SW480 (cell line): Measurements from ENCODE around the gene SMARCC1.
"Not testable (repeated sequence)": the region's sequence is repeated elsewhere in the genome, so short reads cannot be mapped to it uniquely, and the experiment has no call there.

ENCODE experiments used
- DNase-seq: peaks from one replicate; pipeline ENCODE4 v3.0.0-alpha.2; 2016; ENCODE audit warnings: low spot score

Gene SMARCC1

GRCh38 chr3:47781685-47782445 lies at the start of gene SMARCC1:
Gene SMARCC1 (minus strand): TSS chr3:47781893. CDS start chr3:47781797, 96 bp downstream.
- peak; percentile 96 for DNase-seq

GRCh38 chr3:47829482-47829881 lies 47.8 kb upstream of the SMARCC1 start:
- DNase-seq, result not testable (repeated sequence)

- no peak for DNase-seq
These were observed 43.9 kb upstream of the SMARCC1 start for GRCh38 chr3:47825590-47825989.

GRCh38 chr3:47824541-47825473 lies 43.1 kb upstream of the SMARCC1 start:
- DNase-seq, result peak; percentile 83

- no peak for DNase-seq
These were observed 35.9 kb upstream of the SMARCC1 start for GRCh38 chr3:47817609-47818008.

GRCh38 chr3:47813551-47814177 lies 32.0 kb upstream of the SMARCC1 start:
- no peak for DNase-seq

- no peak for DNase-seq
These were observed 22.9 kb upstream of the SMARCC1 start for GRCh38 chr3:47804577-47804976.

GRCh38 chr3:47803480-47804025 lies 21.9 kb upstream of the SMARCC1 start:
- DNase-seq, result no peak

GRCh38 chr3:47802734-47803479 lies 21.2 kb upstream of the SMARCC1 start, which contains the start of gene DHX30:
Gene DHX30 (plus strand): TSS chr3:47803138. CDS start chr3:47810684, 7,546 bp downstream.
- peak; percentile 83 for DNase-seq

- DNase-seq, result peak; percentile 20
These were observed 18.0 kb upstream of the SMARCC1 start for GRCh38 chr3:47799733-47800132.

GRCh38 chr3:47794544-47794943 lies 12.9 kb upstream of the SMARCC1 start:
- no peak for DNase-seq

- DNase-seq, result no peak
These were observed 11.0 kb upstream of the SMARCC1 start for GRCh38 chr3:47792699-47793098.

- no peak for DNase-seq
These were observed 9.6 kb upstream of the SMARCC1 start for GRCh38 chr3:47791193-47791855.

GRCh38 chr3:47783673-47784072 lies 2.0 kb upstream of the SMARCC1 start:
- DNase-seq, result no peak

GRCh38 chr3:47782446-47783308 lies 984 bp upstream of the SMARCC1 start:
- no peak for DNase-seq

- peak; percentile 64 for DNase-seq
These were observed 680 bp downstream of the SMARCC1 start for GRCh38 chr3:47780741-47781684.

GRCh38 chr3:47778746-47779145 lies 2.9 kb downstream of the SMARCC1 start:
- no peak for DNase-seq

- DNase-seq, result no peak
These were observed 8.9 kb downstream of the SMARCC1 start for GRCh38 chr3:47772788-47773187.

- no peak for DNase-seq
These were observed 9.6 kb downstream of the SMARCC1 start for GRCh38 chr3:47772047-47772446.
